RPMI7951 (cell line): ENCODE measurements around the gene ASB2. TPM values are rescaled to one million over a fixed set of nuclear protein-coding genes. Genes with fewer than 3 reads are reported as not detected.

ENCODE experiments used
- DNase-seq: peaks from one replicate; pipeline ENCODE4 v3.0.0-alpha.2; 2012; ENCODE audit warnings: low read depth
- total RNA-seq: library from RNA; depleted of rRNA; stranded (reverse); fragments of >200 nt; shearing (Covaris generic); gene quantifications from 2 replicates; pipeline ENCODE4 v1.2.3, GENCODE V29; 2014

The ASB2 gene
- total RNA-seq, 1 experiment from 2014 or later, result 0.36 TPM

DNA sequence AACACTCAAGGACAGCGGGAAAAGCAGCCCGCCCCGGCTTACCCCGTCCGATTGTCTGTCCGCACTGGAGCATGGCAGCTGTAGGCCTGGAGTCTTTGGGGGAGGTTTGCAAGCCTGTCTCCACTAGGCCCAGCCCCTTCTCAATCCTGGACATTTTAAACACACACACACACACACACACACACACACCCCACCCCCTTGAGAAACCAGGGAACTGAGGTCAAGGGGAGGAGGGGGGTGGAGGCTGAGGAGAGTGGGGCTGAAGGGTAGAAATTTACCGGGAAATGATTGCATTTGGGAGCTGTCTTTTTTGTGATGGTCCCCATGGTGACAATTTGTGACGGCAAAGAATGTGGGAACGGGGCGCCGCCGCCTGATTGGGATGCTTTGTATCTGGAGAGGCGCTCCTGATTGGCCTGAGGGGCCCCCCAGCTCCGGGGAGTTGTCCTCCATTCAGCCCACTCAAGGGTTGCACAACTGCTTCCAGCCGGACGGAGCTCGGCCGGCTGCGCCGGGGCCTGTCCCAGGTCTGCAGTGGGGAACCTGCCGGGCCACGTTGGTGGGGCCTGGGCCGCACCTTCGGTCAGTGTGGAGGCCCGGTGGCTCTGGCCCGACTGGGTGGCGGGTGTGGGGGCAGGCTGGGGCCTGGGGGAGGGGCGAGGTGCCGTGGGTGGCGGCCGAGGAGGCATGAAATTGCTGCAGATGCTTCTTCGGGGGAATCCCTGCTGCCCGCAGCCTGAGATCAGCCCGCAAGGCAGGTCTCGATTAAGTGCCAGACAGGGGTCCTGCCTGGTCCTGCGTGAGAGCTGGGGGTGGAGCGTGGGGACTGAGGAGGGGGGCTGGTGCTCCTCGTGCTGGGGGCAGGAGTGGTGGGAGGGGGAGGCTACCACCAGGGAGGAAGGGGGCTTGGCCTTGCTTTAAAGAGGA lies 49.2 kb downstream of the ASB2 start, which contains the start of gene FAM181A:
TSS of gene FAM181A (plus strand) at position 472 of the 927 bp plus-strand sequence. CDS start 942 bp downstream, outside the sequence.
- DNase-seq, result no peak

DNA sequence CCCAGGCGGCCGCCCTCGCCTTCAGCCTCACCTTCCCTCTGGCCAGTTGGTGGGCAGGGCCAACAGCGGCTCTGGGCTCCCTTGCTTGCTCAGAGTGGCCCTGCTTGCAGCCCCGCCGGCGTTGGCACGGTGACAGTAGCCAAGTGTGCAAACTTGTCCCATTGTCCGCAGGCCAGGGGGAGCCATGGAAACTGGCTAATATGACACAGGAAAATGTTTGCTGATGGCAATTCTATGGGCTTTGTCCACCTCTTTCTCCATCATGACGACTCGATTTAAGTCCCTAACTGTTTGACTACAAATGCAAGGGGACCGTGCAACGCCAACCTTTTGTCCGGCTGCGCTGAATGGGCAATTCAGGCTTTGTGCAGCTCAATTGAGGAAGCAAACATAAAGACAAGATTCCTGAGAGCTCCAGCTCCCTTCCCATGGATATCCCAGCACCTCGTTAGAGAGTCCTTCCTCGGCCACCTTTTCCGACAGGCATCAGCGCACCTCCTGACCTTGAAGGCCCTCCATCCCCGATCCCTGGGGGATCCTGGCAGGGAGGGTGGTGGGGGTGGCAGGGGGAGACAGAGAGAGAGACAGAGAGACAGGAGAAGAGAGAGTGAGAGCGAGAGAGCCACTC lies 50.0 kb downstream of the ASB2 start:
- DNase-seq, result no peak

DNA sequence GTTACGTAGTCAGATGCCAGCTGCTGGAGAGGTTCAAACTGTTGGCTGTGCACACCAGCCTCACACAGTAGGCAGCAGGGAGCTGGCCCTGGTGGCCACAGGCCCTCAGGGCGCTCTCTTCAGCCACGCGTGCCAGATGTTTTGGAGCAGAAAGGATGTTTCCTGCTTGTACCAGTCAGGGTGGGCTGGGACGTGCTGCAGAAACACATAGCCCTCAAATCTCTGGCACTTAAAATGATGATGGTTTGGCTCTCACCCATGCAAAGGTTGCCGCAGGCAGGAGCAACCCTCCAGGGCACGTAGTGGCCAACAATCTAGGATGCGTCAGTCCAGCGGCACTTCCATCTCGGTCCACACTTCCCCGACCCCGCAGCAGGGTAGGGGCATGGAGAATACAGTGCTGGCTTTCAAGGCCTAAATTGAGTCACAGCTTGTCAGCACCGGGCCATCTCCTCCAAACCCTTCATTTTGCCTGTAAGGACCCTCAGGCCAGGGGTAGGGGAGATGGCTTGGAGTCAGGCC lies 50.9 kb downstream of the ASB2 start:
- no peak for DNase-seq

DNA sequence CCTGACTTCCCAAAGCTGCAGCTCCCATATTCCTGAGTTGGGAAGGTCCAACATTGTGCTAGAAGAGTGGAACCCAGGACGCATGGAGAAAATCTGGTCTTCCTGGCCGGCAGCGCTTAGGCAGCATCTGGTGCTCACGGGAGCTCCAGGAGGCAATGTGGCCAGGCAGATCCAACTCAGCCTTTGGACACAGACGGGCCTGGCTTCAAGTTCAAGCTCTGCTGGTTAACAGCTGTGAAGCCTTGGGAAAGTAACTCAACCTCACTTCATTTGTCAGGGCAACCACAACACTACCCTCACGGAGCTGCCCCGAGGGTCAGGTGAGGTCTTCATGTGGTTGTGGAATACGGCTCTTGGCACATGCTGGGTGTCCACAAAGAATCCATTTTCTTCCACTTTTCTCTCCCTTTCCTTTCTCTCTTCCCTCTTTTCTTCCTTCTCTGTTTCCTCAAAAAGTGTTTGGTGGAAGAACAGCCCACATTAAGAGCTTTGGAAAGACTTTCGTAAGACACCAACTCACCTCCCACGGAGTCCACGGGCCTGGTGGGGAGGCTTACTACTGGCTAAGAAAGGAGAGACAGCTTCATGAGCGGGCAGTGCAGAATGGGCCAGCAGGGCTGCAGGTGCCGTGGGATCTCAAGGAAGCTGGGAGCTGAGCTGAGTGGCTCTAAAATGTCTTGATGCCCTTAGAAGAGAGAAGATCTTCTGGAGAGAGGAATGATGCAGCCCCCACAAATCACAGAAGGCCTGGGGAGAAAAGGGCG lies 51.6 kb downstream of the ASB2 start:
- no peak for DNase-seq

DNA sequence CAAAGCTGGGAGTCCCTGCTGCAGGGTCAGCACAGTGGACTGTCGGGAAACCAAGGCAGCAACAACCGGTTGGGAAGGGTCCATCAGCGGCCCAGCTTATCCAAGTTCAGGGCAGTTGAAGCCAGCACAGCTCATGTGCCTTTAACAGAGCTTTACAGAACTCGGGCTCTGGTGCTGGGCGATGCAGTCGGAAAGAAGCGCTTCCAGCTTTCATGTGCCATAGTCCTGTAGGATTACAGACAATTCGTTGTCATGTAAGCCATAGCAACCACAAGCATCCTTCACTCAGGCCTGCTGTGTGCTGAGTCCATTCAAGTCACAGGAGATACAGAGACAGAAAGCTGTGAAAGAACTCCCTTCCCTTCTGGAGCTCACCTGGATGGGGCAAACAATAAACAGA lies 52.7 kb downstream of the ASB2 start:
- no peak for DNase-seq

DNA sequence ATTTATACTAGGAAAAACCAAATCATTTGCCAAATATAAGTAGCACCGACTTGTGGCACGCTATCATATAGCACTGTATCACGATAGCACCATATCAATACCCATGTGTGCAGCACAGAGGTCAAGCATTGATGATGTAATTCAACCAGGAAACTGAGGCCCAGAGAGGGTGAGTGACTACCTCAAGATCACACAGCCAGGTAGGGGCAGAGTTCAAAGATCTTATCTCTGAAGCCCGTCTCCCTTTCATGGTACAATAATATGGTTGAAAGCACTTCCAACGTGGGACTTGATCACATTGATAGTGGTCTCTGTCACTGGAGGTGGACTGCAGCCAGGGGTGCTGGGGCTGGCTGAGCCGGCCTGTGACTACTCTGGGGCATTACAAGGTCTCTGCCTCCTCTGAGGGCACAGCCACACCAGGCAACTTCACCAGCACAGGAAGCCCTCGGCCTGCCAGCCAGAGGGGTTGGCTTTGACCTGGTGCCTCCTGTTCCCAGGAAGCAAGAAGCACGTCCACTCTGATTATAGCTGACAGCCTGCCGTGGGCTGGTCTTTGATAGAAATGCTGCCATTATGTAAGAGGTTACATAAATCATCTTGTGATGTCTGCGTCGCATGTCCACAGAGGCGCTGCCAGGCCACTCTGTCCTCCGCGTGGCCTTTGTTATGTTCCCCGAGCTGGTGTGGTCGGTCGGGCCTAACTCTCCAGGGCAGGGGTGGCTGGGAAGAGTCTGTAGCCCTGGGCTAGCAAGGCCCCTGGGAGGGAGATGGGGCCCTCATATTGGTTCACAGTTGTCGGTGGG lies 55.2 kb downstream of the ASB2 start:
- no peak for DNase-seq

DNA sequence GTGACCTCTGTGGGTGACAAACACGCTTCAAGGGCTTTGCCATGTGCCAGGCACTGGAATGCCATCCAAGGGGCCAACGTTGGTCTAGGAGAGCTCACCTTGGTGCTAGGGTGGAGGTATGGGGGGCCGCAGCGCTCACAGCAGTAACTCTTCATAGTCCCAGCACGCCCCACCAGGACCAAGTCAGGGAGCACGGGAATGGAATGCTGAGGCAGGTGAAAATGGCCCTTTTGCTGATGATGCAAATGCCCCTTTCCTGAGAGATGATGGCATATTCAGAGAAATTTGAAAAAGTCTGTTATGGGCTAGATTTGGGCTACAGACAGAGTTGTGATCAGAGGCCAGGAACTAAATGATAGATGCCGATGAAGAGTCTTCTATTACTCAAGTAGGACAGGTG lies 59.2 kb downstream of the ASB2 start:
- DNase-seq, result no peak

DNA sequence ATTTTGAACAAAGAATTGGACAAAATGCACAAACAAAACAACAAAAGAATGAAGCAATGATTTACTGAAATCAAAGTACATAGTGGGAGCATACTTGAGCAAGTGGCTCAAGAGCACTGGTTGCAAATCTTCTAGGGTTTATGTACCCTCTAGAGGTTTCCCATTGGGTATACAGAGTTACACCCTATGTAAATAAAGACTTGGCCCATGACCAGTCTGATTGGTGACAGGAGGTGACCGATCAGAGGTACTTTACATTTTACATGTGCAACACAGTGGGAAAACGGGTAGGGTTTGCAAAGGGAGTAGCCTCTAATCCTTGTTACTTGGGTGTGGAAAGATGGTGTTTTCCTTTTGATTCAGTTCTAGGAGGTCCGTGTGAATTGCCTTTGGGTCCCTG lies 59.9 kb downstream of the ASB2 start:
- no peak for DNase-seq

DNA sequence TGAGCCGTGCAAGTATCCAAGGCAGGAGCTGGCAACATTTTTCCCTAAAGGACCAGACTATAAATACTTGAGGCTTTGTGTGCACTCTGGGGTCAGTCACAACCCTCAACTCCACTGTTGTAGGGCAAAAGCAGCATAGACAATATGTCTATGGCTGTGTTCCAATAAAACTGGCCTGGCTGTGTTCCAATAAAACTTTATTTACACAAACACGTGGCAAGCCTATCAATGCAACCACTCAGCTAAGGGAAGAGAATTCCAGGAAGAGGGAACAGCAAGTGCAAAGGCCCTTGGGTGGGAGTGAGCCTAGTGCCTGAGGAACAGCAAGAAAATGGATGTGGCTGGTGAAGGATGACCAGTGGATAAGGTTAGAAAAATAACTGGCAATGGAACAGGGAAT lies 60.6 kb downstream of the ASB2 start:
- no peak for DNase-seq

DNA sequence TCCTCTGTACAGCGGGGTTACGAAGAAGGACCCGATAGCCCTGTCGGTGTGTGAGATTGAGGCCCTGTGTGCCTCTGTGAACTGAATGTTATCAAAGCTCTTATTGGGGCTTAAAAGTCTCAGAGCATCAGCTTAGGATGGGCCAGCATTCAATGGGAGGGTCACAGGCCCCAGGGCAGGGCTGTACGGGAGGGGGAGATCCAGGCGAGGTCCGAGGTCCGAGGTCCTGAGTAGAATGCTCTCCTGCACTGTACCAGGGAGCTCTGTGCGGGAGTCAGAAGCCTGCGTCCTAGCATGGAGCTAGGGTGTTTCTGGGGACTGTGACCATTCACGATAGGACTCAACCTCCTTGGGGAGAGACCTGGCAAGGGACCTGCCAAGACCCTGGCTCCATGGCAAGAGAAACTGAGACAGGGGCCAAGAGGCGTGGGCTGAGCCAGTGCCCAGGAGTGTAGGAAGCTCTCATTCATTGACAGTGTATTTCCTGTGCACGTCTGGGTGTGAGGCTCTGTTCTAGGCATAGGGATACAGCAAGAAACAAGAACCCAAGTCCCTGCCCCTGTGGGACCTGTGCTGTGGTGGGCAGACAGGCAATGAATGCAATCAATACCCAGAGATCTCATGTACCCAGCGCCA lies 61.2 kb downstream of the ASB2 start:
- no peak for DNase-seq

DNA sequence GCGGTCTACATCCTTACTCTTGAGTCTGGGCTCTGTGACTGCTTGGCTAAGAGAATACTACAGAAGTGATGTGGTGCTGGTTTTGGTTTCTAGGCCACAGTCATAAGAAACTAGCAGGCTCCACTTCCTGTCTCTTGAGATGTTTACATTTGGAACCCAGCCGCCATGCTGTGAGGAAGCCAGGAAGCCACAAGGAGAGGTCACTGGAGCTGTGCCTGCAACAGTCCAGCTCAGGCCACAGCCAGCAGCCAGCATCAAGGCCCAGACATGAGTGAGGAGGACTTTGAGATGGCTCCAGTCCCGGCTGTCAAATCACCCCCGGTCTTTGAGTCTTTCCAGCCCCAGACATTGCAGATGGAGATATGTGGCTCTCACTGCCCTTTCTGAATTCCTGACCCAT lies 62.1 kb downstream of the ASB2 start:
- DNase-seq, result no peak

DNA sequence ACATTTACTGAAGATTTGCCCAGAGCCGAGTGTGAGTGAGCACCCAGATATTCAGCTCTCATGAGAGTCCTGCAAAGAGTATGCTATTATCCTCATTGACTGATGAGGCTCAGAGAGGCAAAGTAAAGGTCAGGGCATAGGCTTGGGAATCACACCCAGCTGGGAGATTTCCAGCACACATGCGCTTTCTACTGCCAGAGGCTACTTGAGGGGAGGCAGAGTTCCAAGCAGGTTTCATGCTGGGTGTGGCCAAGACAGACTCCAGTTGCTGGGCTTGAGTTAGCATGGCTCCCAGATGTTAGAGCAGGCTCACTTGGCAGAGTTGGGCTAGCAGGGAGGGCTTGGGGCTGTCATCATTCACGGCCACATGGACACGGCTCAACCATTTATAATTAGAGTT lies 63.6 kb downstream of the ASB2 start:
- peak; percentile 54 for DNase-seq

DNA sequence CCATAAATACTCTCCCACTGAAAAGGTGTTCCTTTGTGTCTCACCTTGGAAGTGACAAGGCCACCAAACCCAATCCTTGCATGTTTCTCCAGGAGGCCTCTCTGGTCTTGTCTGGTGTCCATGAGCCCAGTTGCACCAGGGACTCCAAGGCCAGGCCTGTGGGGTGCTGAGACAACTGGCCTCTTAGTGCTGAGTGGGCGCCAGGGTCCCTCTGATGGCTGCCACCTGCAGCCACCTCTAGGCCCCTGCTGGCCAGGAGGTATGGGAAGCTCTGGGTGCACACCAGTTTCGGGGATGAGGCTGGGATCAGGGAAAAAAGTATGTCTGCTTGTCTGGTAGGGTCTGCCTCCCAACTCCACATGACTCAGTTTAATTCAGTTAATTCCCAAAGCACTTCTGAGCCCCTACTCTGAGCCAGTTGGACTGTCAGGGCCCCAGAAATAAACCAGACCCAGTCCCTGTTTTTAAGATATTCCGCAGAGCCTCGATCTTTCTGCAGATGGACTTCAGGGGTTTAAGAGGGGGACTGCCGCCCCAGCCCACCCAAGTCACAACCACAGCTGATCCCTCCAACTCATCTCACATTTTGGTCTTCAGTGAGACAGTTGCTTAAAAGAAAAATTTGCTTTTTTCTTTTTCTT lies 64.3 kb downstream of the ASB2 start:
- no peak for DNase-seq

DNA sequence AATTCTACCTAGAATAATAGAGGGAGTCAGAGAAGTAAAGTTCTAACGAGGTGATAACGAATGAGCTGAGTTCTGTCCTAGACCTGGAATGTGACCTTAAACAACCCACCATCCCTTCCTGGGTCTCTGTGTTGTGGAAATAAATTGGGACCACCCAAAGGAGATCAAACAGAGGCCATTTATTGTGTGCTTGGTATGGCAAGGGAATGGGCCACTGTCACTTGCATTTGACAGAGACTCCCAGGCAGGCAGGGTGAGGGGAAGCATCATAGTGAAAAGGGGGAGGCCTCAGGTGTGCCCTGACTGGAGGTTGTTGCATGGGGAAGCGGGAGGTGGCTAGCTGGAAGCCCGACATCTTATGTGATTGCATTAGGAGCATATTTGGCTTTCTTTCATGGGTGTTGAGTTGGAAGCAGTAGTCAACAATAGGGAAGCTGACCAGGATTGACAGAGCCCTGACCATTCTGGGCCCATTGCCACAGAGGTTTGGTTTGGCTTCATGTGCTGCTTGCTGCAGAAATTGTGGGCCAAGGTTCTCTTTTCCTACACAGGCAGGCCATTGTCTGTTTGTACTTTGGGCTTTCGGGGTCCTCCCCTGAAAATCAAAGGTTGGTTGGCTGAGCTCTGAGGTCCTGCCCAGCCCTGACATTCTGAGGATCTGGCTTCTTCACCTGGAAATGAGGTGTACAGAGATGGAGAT lies 66.8 kb downstream of the ASB2 start:
- no peak for DNase-seq

DNA sequence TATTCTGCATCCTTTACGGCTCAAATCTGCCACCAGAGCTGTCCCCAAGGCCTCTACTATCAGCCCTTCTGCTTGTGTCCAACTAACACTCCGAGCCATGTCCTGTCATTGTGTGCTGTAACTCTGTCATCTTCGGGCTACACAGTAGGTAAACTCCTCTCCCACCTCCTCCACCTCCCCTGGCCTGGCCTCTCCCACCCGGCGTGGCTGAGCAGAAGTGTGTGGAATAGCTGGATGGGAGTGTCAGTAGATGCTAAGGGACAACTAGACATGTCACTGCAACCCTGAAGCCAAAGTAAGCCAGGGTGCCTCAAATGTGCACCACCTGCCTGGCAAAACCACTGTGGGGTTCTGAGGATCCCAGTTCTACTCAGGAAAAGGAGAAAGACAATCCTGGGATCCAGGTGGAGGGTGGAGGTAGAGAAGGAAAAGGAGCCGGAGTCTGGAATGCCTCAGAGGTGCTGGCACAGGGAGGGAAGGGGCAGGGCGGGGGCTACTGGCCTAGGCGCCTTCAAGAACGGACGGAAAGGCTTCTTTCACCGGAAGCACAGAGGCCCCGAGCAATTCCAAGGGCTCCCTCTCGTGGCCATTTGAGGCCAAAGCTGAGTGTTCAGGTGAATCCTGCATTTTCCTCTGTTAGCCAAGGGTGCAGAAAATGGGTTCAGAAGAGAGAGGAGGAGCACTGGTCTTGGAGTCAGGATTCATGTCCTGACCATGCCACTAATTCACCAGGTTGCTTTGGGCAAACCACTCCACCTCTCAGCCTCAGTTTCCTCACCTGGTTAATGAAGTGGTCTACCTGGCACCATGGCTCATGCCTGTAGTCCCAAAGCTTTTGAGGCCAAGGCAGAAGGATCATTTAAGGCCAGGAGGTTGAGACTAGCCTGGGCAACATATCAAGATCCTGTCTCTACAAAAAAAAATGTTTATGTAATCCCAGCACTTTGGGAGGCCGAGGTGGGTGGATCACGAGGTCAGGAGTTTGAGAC lies 69.7 kb downstream of the ASB2 start:
- DNase-seq, result peak; percentile 29

DNA sequence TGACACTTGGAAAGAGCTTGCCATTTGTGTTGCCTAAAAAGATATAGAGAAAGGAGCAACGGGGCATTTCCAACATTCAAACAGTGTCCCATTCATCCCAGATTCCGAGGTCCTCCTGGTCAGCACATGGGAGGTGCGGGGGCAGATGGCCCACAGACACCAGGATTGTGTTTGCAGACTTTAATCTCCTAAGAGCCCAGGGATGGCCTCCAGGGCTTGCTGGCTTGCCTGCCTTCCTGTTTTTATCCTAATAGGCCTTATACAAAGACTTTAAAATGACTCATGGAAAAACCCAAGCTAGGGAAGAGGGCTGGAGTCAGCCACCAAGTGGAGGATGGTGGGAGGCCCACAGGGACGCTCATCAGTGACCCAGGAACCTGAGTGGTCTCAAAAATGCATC lies 70.7 kb downstream of the ASB2 start:
- DNase-seq, result peak; percentile 57

DNA sequence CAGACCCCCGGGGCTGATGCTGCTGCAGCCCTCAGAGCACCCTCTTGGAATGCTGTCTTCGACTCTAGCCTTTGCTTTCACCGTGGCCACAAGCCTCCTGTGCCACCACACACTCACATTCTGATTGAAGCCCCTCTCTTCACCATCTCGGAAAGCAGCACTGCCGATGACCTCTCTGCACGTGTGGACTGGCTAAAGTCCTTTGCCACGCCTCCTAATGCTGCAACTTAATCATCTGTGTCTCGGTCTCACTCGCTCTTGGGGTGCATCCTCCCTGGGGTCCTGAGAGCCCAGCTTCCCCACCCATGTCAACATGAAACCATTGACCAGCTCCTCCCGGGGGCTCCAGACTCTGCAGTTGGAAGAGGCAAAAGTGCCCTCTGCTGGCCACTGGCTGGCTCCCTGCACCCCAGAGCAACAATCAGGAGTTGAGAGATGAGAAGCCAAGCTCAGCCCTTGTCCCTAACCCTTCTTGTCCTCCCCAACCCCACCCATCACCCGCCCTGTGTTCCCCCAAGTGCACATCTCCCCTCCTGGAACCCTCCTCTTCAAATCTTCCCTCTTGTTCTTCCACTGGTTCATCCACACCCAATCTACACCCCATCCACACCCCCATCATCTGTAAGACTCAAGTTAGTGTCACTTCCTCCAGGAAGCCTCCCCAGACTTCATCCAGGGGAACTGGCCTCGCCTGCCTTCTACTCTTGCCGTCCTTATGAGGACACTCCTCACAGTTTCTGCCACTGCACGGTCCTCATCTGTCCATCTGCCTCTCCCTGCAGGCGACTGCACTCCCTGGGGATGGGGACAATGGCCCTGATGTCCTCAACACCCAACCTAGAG lies 72.8 kb downstream of the ASB2 start:
- no peak for DNase-seq
